Liver (tissue), 9 donors: ENCODE measurements around the gene PARD6B. TPM values are rescaled to one million over a fixed set of nuclear protein-coding genes. Genes with fewer than 3 reads are reported as not detected.
A peak's percentile ranks its signal among the peaks of the same experiment; 100 is the strongest.
"Not testable (repeated sequence)": the region's sequence is repeated elsewhere in the genome, so short reads cannot be mapped to it uniquely, and the experiment has no call there.

Source experiments
- DNase-seq: peaks from one replicate; pipeline ENCODE4 v3.0.0-alpha.2; 2017; ENCODE audit warnings: low spot score
- H3K27ac ChIP-seq, 2 donors: one replicate each; pipeline ENCODE4 v1.7.0; 2013; ENCODE audit warnings: inconsistent platforms in 2 of 2, low read length in 2 of 2, control low read depth in 1 of 2, low read depth in 1 of 2, mild to moderate bottlenecking in 1 of 2
- H3K27me3 ChIP-seq, 4 donors: one replicate each; pipeline versions ENCODE4 v1.6.1 to v1.7.0; 2013; ENCODE audit warnings: low read length in 3 of 4, inconsistent platforms in 1 of 4, mild to moderate bottlenecking in 1 of 4, moderate library complexity in 1 of 4; ENCODE audit not compliant: control insufficient read depth in 4 of 4, insufficient read depth in 4 of 4
- H3K36me3 ChIP-seq, 4 donors: one replicate each; pipeline versions ENCODE4 v1.6.1 to v1.7.0; 2013; ENCODE audit warnings: low read length in 3 of 4, mild to moderate bottlenecking in 3 of 4, low read depth in 1 of 4, moderate library complexity in 1 of 4; ENCODE audit not compliant: control insufficient read depth in 4 of 4, insufficient read depth in 3 of 4
- H3K4me1 ChIP-seq, 4 donors: one replicate each; pipeline versions ENCODE4 v1.6.1 to v1.7.0; 2013; ENCODE audit warnings: low read length in 3 of 4, mild to moderate bottlenecking in 3 of 4, moderate library complexity in 1 of 4; ENCODE audit not compliant: control insufficient read depth in 4 of 4, insufficient read depth in 4 of 4
- H3K4me3 ChIP-seq, 3 donors: one replicate each; pipeline versions ENCODE4 v1.6.1 to v1.7.0; 2013; ENCODE audit warnings: low read length in 3 of 3, control low read depth in 1 of 3, low read depth in 1 of 3, mild to moderate bottlenecking in 1 of 3
- H3K9ac ChIP-seq, 2 donors: one replicate each; pipeline ENCODE4 v1.7.0; 2013; ENCODE audit warnings: low read length in 2 of 2, mild to moderate bottlenecking in 2 of 2, moderate library complexity in 2 of 2, control low read depth in 1 of 2, low read depth in 1 of 2
- H3K9me3 ChIP-seq, 4 donors: one replicate each; pipeline versions ENCODE4 v1.6.1 to v1.7.0; 2013; ENCODE audit warnings: low read length in 3 of 4; ENCODE audit not compliant: control insufficient read depth in 4 of 4
- EGR1 ChIP-seq, 2 donors: IDR thresholded peaks; 2 replicates each; pipeline ENCODE4 v1.6.1; 2016 to 2018; ENCODE audit warnings: antibody characterized with exemption in 2 of 2, low read depth in 2 of 2
- FOXA2 ChIP-seq: IDR thresholded peaks from 2 replicates; pipeline ENCODE4 v1.6.1; 2016; ENCODE audit warnings: antibody characterized with exemption
- GABPA ChIP-seq, 2 donors: IDR thresholded peaks in 1 of 2; conservative IDR thresholded peaks in 1 of 2; 2 replicates each; pipeline ENCODE4 v1.6.1; 2016; ENCODE audit warnings: antibody characterized with exemption in 2 of 2, mild to moderate bottlenecking in 1 of 2, moderate library complexity in 1 of 2
- HNF4A ChIP-seq, 2 donors: conservative IDR thresholded peaks; 2 replicates each; pipeline ENCODE4 v1.6.1; 2016; ENCODE audit warnings: antibody characterized with exemption in 2 of 2, mild to moderate bottlenecking in 2 of 2
- HNF4G ChIP-seq: IDR thresholded peaks from 2 replicates; pipeline ENCODE4 v1.6.1; 2016; ENCODE audit warnings: antibody characterized with exemption
- JUND ChIP-seq, 2 donors: IDR thresholded peaks; 2 replicates each; pipeline ENCODE4 v1.6.1; 2016; ENCODE audit warnings: antibody characterized with exemption in 2 of 2
- NR2F2 ChIP-seq: IDR thresholded peaks from 2 replicates; pipeline ENCODE4 v1.6.1; 2016; ENCODE audit warnings: antibody characterized with exemption
- RAD21 ChIP-seq, 2 donors: IDR thresholded peaks; 2 replicates each; pipeline ENCODE4 v1.6.1; 2016; ENCODE audit warnings: antibody characterized with exemption in 2 of 2, mild to moderate bottlenecking in 2 of 2
- RXRA ChIP-seq, 2 donors: IDR thresholded peaks; 2 replicates each; pipeline ENCODE4 v1.6.1; 2017 to 2018; ENCODE audit warnings: antibody characterized with exemption in 2 of 2, mild to moderate bottlenecking in 1 of 2
- SP1 ChIP-seq: IDR thresholded peaks from 2 replicates; pipeline ENCODE4 v1.6.1; 2018; ENCODE audit warnings: antibody characterized with exemption, mild to moderate bottlenecking
- TAF1 ChIP-seq: conservative IDR thresholded peaks from 2 replicates; pipeline ENCODE4 v1.6.1; 2016; ENCODE audit warnings: antibody characterized with exemption, mild to moderate bottlenecking
- YY1 ChIP-seq: IDR thresholded peaks from 2 replicates; pipeline ENCODE4 v1.6.1; 2016; ENCODE audit warnings: antibody characterized with exemption, mild to moderate bottlenecking
- WGBS: extraction: QIAGEN DNeasy Blood & Tissue Kit; methylation state at CpG from one replicate; pipeline ENCODE4 v1.1.7; 2013; 5-methylcytosine and 5-hydroxymethylcytosine counted together
- polyA plus RNA-seq, 2 donors: library from polyadenylated mRNA; stranded (reverse) in 1 of 2; unstranded in 1 of 2; fragments of 200-250 nt in 1 of 2; fragments of >200 nt in 1 of 2; fragmentation: Nextera tagmentation in 1 of 2; extraction: Ambion mirVana in 1 of 2; gene quantifications; one replicate each; pipeline versions ENCODE4 v1.2.1 to v1.2.3, GENCODE V29; 2013 to 2015
- total RNA-seq, 2 donors: library from RNA; depleted of rRNA; stranded (reverse); fragments of >200 nt; gene quantifications; one replicate each; pipeline ENCODE4 v1.2.3, GENCODE V29; 2014
- TF ChIP-seq, protein P1 (sequence below): fragments of 150-350 bp; IDR thresholded peaks from 2 replicates; pipeline ENCODE4 v1.5.1; 2017; ENCODE audit warnings: improper control_type of control experiment, low read depth, low read length; ENCODE audit not compliant: missing input control
- TF ChIP-seq, protein P2 (sequence below): IDR thresholded peaks from 2 replicates; pipeline ENCODE4 v1.6.1; 2016; ENCODE audit warnings: antibody characterized with exemption
- TF ChIP-seq, protein P3 (sequence below): IDR thresholded peaks from 2 replicates; pipeline ENCODE4 v1.6.1; 2016; ENCODE audit warnings: antibody characterized with exemption
- TF ChIP-seq, protein P4 (sequence below): IDR thresholded peaks from 2 replicates; pipeline ENCODE4 v1.6.1; 2016; ENCODE audit warnings: antibody characterized with exemption
- TF ChIP-seq, protein P5 (sequence below): IDR thresholded peaks from 2 replicates; pipeline ENCODE4 v1.6.1; 2016; ENCODE audit warnings: antibody characterized with exemption, mild to moderate bottlenecking
- donor health status: healthy.
- donor health status: healthy.
- donor health status: healthy.
- donor health status: healthy.
- donor health status: healthy.

PARD6B gene
- total and polyA plus RNA-seq, 4 donors: 1.2 to 8.8 (median 5.9) TPM

DNA sequence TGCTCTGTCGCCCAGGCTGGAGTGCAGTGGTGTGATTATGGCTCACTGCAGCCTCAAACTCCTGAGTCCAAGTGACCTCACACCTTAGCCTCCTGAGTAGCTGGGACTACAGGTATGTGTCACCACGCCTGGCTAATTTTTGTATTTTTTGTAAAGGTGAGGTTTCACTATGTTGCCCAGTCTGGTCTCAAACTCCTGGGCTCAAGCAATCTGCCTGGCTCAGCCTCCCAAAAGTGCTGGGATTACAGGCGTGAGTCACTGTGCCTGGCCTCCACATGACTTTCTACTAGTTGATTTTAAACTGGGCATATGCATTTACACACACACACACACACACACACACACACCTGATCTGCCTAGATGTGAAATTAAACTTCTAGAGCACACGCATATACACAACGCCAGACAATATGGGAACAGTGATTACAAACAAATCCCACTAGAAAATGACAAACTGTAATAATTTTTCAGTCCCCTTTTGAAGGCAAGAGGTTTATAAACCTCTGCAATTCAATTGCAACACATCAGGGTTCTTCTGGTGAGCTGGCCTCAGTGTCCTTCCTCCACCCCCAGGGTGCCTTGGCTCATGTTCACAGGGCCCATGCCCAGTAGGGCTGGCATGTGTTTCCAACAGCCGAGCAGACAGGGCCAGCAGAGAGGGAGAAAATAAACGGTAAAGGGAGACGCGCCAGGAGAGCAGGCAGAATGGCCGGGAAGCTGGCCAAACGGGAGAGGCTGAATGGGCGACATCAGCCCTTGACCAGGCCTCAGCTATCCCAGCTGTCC is 31.2 kb downstream of the PARD6B start:
- TF ChIP-seq NR2F2 (no peak), FOXA2 (peak; percentile 30), YY1 (peak; percentile 81), HNF4A (conservative IDR thresholded peaks at IDR 0.05) (peak; percentile 25 to 85), HNF4G (no peak), RXRA (IDR thresholded peaks at IDR 0.05) (peak; percentile 71 to 93), JUND (IDR thresholded peaks at IDR 0.05) (peak in 1 of 2 donors; percentile 77), SP1 (peak; percentile 56), GABPA (IDR thresholded peaks at IDR 0.05 in 1 of 2, conservative IDR thresholded peaks at IDR 0.05 in 1 of 2) (peak in 1 of 2 donors; percentile 26), TAF1 (no peak), EGR1 (IDR thresholded peaks at IDR 0.05; ENCODE audit: low read depth in 2 of 2) (peak in 1 of 2 donors; percentile 70), RAD21 (IDR thresholded peaks at IDR 0.05) (peak; percentile 52 to 58)
- TF ChIP-seq, protein P1, sequence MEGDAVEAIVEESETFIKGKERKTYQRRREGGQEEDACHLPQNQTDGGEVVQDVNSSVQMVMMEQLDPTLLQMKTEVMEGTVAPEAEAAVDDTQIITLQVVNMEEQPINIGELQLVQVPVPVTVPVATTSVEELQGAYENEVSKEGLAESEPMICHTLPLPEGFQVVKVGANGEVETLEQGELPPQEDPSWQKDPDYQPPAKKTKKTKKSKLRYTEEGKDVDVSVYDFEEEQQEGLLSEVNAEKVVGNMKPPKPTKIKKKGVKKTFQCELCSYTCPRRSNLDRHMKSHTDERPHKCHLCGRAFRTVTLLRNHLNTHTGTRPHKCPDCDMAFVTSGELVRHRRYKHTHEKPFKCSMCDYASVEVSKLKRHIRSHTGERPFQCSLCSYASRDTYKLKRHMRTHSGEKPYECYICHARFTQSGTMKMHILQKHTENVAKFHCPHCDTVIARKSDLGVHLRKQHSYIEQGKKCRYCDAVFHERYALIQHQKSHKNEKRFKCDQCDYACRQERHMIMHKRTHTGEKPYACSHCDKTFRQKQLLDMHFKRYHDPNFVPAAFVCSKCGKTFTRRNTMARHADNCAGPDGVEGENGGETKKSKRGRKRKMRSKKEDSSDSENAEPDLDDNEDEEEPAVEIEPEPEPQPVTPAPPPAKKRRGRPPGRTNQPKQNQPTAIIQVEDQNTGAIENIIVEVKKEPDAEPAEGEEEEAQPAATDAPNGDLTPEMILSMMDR: no peak
- TF ChIP-seq, protein P2, sequence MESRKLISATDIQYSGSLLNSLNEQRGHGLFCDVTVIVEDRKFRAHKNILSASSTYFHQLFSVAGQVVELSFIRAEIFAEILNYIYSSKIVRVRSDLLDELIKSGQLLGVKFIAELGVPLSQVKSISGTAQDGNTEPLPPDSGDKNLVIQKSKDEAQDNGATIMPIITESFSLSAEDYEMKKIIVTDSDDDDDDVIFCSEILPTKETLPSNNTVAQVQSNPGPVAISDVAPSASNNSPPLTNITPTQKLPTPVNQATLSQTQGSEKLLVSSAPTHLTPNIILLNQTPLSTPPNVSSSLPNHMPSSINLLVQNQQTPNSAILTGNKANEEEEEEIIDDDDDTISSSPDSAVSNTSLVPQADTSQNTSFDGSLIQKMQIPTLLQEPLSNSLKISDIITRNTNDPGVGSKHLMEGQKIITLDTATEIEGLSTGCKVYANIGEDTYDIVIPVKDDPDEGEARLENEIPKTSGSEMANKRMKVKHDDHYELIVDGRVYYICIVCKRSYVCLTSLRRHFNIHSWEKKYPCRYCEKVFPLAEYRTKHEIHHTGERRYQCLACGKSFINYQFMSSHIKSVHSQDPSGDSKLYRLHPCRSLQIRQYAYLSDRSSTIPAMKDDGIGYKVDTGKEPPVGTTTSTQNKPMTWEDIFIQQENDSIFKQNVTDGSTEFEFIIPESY: peak; percentile 34
- TF ChIP-seq, protein P3, sequence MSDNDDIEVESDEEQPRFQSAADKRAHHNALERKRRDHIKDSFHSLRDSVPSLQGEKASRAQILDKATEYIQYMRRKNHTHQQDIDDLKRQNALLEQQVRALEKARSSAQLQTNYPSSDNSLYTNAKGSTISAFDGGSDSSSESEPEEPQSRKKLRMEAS: peak; percentile 93
- TF ChIP-seq, protein P4, sequence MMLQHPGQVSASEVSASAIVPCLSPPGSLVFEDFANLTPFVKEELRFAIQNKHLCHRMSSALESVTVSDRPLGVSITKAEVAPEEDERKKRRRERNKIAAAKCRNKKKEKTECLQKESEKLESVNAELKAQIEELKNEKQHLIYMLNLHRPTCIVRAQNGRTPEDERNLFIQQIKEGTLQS: no peak
- TF ChIP-seq, protein P5, sequence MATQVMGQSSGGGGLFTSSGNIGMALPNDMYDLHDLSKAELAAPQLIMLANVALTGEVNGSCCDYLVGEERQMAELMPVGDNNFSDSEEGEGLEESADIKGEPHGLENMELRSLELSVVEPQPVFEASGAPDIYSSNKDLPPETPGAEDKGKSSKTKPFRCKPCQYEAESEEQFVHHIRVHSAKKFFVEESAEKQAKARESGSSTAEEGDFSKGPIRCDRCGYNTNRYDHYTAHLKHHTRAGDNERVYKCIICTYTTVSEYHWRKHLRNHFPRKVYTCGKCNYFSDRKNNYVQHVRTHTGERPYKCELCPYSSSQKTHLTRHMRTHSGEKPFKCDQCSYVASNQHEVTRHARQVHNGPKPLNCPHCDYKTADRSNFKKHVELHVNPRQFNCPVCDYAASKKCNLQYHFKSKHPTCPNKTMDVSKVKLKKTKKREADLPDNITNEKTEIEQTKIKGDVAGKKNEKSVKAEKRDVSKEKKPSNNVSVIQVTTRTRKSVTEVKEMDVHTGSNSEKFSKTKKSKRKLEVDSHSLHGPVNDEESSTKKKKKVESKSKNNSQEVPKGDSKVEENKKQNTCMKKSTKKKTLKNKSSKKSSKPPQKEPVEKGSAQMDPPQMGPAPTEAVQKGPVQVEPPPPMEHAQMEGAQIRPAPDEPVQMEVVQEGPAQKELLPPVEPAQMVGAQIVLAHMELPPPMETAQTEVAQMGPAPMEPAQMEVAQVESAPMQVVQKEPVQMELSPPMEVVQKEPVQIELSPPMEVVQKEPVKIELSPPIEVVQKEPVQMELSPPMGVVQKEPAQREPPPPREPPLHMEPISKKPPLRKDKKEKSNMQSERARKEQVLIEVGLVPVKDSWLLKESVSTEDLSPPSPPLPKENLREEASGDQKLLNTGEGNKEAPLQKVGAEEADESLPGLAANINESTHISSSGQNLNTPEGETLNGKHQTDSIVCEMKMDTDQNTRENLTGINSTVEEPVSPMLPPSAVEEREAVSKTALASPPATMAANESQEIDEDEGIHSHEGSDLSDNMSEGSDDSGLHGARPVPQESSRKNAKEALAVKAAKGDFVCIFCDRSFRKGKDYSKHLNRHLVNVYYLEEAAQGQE: peak; percentile 27
- no peak overlapping the region for H3K9ac ChIP-seq

DNA sequence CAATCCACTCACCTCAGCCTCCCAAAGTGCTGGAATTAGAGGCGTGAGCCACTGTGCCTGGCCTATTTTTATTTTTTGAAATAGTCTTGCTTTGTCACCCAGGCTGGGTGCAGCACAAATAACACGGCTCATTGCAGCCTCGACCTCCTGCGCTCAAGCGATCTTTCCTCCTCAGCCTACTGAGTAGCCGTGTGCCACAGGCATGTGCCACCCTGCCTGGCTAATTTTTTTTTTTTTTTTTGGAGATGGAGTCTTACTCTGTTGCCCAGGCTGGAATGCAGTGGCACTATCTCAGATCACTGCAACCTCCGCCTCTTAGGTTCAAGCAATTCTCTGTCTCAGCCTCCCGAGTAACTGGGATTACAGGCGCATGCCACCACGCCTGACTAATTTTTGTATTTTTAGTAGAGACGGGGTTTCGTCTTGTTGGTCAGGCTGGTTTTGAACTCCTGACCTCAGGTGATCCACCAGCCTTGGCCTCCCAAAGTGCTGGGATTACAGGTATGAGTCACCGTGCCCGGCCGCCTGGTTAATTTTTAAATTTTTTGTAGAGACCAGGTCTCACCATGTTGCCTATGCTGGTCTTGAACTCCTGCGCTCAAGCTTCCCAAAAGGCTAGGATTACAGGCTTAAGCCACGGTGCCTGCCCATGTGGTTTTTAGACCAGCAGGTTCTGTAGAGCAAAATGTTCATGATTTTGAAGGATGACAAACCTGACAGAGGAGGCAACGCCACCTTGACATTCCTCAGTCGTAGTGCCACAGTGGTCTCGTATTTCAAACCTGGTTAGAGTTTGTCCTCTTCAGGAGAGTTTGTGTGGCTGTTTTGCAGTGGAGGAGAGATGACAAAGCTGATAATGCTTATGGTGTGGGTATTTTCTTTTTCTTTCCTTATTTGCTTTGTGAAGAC is 32.4 kb downstream of the PARD6B start:
- H3K9ac ChIP-seq, DNase-seq, H3K27me3 ChIP-seq, H3K36me3 ChIP-seq, H3K27ac ChIP-seq, H3K4me3 ChIP-seq, H3K9me3 ChIP-seq: not testable (repeated sequence)
- H3K4me1 ChIP-seq: peaks cover 2 to 19% (median 15%) of the 10 kb centered on the region in 4 donors
- WGBS: 80% methylated on average over 20 of the region's 20 CpGs

More for the DNA sequence above, 31.2 kb downstream of the PARD6B start:
- Histone ChIP-seq H3K36me3 (no peaks in the 10 kb centered on the region), H3K27me3 (no peaks in the 10 kb centered on the region), H3K4me1 (peaks cover 2 to 19% (median 15%) of the 10 kb centered on the region in 4 donors), H3K9me3 (no peaks in the 10 kb centered on the region), H3K27ac (peak overlapping the region; percentile 58 to 76), H3K4me3 (no peak overlapping the region)
- 42% methylated on average over 12 of the region's 12 CpGs for WGBS
- no peak for DNase-seq

DNA sequence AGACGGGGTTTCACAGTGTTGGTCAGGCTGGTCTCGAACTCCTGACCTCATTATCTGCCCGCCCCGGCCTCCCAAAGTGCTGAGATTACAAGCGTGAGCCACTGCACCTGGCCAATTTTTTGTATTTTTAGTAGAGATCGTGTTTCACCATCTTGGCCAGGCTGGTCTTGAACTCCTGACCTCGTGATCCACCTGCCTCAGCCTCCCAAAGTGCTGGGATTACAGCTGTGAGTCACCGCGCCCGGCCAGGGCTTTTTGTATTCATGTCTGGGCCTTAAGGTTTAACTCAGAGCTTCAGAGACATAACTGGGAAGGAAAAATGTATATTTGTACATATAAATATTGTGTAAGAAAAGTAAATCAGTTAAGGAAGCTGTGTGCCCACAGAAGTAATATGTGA is 33.9 kb downstream of the PARD6B start:
- H3K9me3 ChIP-seq, H3K36me3 ChIP-seq, H3K4me3 ChIP-seq, H3K27ac ChIP-seq, H3K9ac ChIP-seq, H3K27me3 ChIP-seq, DNase-seq: not testable (repeated sequence)
- peaks cover 2 to 19% (median 15%) of the 10 kb centered on the region in 4 donors for H3K4me1 ChIP-seq
- whole genome bisulfite sequencing: 87% methylated on average over 10 of the region's 10 CpGs
